Measurements from ENCODE around the gene TRIM51.

DNA sequence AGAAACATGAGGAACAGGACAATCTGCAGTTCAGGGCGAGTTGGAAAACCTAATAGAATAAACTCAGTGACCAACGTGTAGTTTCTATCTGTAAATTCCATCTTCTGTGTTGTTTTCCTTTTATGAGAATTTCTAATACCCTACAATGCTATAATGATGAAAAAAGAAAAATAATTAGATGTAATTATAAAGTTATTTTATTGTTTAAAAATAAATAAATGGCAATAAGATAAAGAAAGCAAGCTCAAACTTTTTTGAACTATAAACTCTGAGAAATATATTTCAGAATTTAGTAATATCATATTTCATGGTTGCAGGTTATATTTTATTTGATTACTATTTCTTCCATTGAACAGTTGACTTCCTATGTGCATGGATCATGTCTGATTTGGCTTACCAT, 53.2 kb downstream of the TRIM51 start, which contains the start of gene OR5I1:
- no peak for TF ChIP-seq CTCF (IDR thresholded peaks at IDR 0.05)
- no peak for TF ChIP-seq POLR2A (IDR thresholded peaks at IDR 0.05)
